ENCODE results near the gene GGA1. TPM values are rescaled to one million over a fixed set of nuclear protein-coding genes. Genes with fewer than 3 reads are reported as not detected.

GGA1 gene
- total and polyA plus RNA-seq, 10 of the 15 experiments (the other 5 are each of a cell fraction or from before 2014, with no cell fraction given) = 1.4 to 79.4 (median 44.4) TPM

- CTCF ChIA-PET = interaction anchor here (1.3 to 11.7 kb wide), 4 partner anchors 15 to 38 kb away, joined by 6 to 414 read pairs (median 162); partner anchors contain the start of genes LGALS1, NOL12 and SH3BP1
- no peak for TF ChIP-seq MEF2B (IDR thresholded peaks at IDR 0.05; ENCODE audit: partially characterized antibody, poor library complexity, severe bottlenecking)
- TF ChIP-seq BRCA1 (IDR thresholded peaks at IDR 0.05; ENCODE audit: low read depth, low read length) = no peak
- TF ChIP-seq, protein P1, sequence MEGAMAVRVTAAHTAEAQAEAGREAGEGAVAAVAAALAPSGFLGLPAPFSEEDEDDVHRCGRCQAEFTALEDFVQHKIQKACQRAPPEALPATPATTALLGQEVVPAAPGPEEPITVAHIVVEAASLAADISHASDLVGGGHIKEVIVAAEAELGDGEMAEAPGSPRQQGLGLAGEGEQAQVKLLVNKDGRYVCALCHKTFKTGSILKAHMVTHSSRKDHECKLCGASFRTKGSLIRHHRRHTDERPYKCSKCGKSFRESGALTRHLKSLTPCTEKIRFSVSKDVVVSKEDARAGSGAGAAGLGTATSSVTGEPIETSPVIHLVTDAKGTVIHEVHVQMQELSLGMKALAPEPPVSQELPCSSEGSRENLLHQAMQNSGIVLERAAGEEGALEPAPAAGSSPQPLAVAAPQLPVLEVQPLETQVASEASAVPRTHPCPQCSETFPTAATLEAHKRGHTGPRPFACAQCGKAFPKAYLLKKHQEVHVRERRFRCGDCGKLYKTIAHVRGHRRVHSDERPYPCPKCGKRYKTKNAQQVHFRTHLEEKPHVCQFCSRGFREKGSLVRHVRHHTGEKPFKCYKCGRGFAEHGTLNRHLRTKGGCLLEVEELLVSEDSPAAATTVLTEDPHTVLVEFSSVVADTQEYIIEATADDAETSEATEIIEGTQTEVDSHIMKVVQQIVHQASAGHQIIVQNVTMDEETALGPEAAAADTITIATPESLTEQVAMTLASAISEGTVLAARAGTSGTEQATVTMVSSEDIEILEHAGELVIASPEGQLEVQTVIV (IDR thresholded peaks at IDR 0.05; ENCODE audit: borderline replicate concordance, partially characterized antibody) = no peak
- no peak for TF ChIP-seq SIX5 (IDR thresholded peaks at IDR 0.05; ENCODE audit: low read depth, low read length, severe bottlenecking)
- RAD21 ChIA-PET (ENCODE audit: unreplicated experiment) = interaction anchor here (0.6 to 9.1 kb wide), 4 partner anchors 12 to 41 kb away, joined by 3 to 173 read pairs (median 138); partner anchors contain the start of genes LGALS1, NOL12 and SH3BP1
- Histone ChIP-seq H3K79me2 (ENCODE audit: control insufficient read depth, insufficient read depth, low read length) (peaks cover 49% of the 10 kb centered on the region), H3K27ac (ENCODE audit: control insufficient read depth, insufficient read depth) (no peak overlapping the region), H4K20me1 (ENCODE audit: control insufficient read depth, insufficient read depth) (no peaks in the 10 kb centered on the region), H2AFZ (ENCODE audit: control insufficient read depth, low read depth, low read length) (no peak overlapping the region), H3K36me3 (ENCODE audit: control insufficient read depth in 2 of 2, insufficient read depth in 2 of 2, low read length in 1 of 2) (peaks cover 0 to 12% of the 10 kb centered on the region in 2 experiments; a peak in 3 of 4 replicates), H3K27me3 (replicated peaks in 1 of 2; ENCODE audit: control insufficient read depth in 2 of 2, insufficient read depth in 2 of 2, low read length in 1 of 2) (no peaks in the 10 kb centered on the region), H3K9me3 (replicated peaks; ENCODE audit: control insufficient read depth, insufficient read depth, low read length) (no peaks in the 10 kb centered on the region), H3K4me3 (peak overlapping the region; percentile 12; the same call in 1 of the 2 replicates), H3K9ac (ENCODE audit: control insufficient read depth, insufficient read depth, low read length) (no peak overlapping the region), H3K4me2 (ENCODE audit: control insufficient read depth, insufficient read depth) (no peak overlapping the region; the same call in 1 of the 2 replicates), H3K4me1 (ENCODE audit: control insufficient read depth, insufficient read depth, low read length) (peaks cover 12% of the 10 kb centered on the region)
- 67% methylated on average over 16 of the region's 16 CpGs for WGBS (ENCODE audit: insufficient coverage, insufficient replicate concordance, low lambda C conversion rate, missing lambda C conversion rate)
- SMC1A ChIA-PET (ENCODE audit: uncharacterized antibody, unreplicated experiment) = interaction anchor here (0.6 to 7.9 kb wide), 5 partner anchors 12 to 544 kb away, joined by 3 to 157 read pairs (median 19); partner anchors contain the start of genes GGA1, LGALS1 and NOL12
- FAIRE-seq = no peak
- no peak for DNase-seq (ENCODE audit: low read depth, low spot score)
- no TSS peak for BruUV-seq (replicated peaks)
- ATAC-seq = peak; percentile 5; the same call in 2 of the 3 replicates
- in situ Hi-C loops (cut with MboI) (no loop called here), intact Hi-C loops (cut with micrococcal nuclease; ENCODE audit: unreplicated experiment) (no loop called here)
- POLR2A ChIA-PET = interaction anchor here (0.6 to 9.6 kb wide), 4 partner anchors 8 to 491 kb away, joined by 3 to 209 read pairs (median 50); partner anchors contain the start of genes LGALS1 and NOL12
Observed at GRCh38 chr22:37663521-37664140, 55.0 kb downstream of the GGA1 start.

Measured in GM12878 (cell line).